ENCODE results near the gene LEFTY1.

GRCh38 chr1:225879521-225880221 is 9.3 kb downstream of the LEFTY1 start:
- TF ChIP-seq REST (IDR thresholded peaks at IDR 0.05; ENCODE audit: borderline replicate concordance) (no peak), CTCF (IDR thresholded peaks at IDR 0.05; ENCODE audit: poor library complexity, severe bottlenecking) (no peak), TAF1 (IDR thresholded peaks at IDR 0.05; ENCODE audit: low read depth) (no peak), EZH2 (IDR thresholded peaks at IDR 0.05; ENCODE audit: borderline replicate concordance, insufficient read depth, low read length, poor library complexity, severe bottlenecking) (no peak)
